Endothelial cell of umbilical vein (primary cell): ENCODE data around the gene FBXL2.

ENCODE experiments used
- CTCF ChIP-seq, 2 donors: IDR thresholded peaks; 1 replicate in 1 of 2; 2 replicates in 1 of 2; pipeline ENCODE4 v1.5.1; 2011; ENCODE audit warnings: low read length in 2 of 2, mild to moderate bottlenecking in 2 of 2, moderate library complexity in 2 of 2, control low read depth in 1 of 2, inconsistent platforms in 1 of 2, low read depth in 1 of 2; ENCODE audit not compliant: insufficient read depth in 1 of 2; ENCODE audit errors: extremely low read depth in 1 of 2
- EZH2 ChIP-seq: IDR thresholded peaks from 2 replicates; pipeline ENCODE4 v1.6.1; 2012; ENCODE audit warnings: borderline replicate concordance, low read depth, mild to moderate bottlenecking, moderate library complexity, low read length, inconsistent platforms; ENCODE audit not compliant: severe bottlenecking
- FOS ChIP-seq: IDR thresholded peaks from 2 replicates; pipeline ENCODE4 v1.6.1; 2011; ENCODE audit warnings: mild to moderate bottlenecking, low read length, moderate library complexity, borderline replicate concordance; ENCODE audit not compliant: insufficient read depth
- POLR2A ChIP-seq: IDR thresholded peaks from 2 replicates; pipeline ENCODE4 v1.6.1; 2012; ENCODE audit warnings: low read depth, mild to moderate bottlenecking, control low read depth, low read length
- POLR2AphosphoS5 ChIP-seq: IDR thresholded peaks from 2 replicates; pipeline ENCODE4 v1.6.1; 2012; ENCODE audit warnings: low read depth, mild to moderate bottlenecking, control low read depth, low read length, moderate library complexity; ENCODE audit not compliant: insufficient read depth

GRCh38 chr3:33425453-33425852 is 148.2 kb downstream of the FBXL2 start:
- TF ChIP-seq CTCF (IDR thresholded peaks at IDR 0.05; ENCODE audit: extremely low read depth in 1 of 2, insufficient read depth in 1 of 2, low read depth in 1 of 2, low read length in 2 of 2) = no peak
- no peak for TF ChIP-seq POLR2A
- TF ChIP-seq POLR2AphosphoS5 = no peak
- no peak for TF ChIP-seq FOS
- no peak for TF ChIP-seq EZH2
